HG03060 (cell line): Measurements from ENCODE around the gene ADGRD1.
"Not testable (repeated sequence)": the region's sequence is repeated elsewhere in the genome, so short reads cannot be mapped to it uniquely, and the experiment has no call there.

Source experiments
- ATAC-seq: cut with Tn5 transposase; IDR thresholded peaks from one replicate; pipeline ENCODE4 v1.9.1; 2021; ENCODE audit warnings: low read depth, moderate number of reproducible peaks; ENCODE audit not compliant: unreplicated experiment

Gene ADGRD1

DNA sequence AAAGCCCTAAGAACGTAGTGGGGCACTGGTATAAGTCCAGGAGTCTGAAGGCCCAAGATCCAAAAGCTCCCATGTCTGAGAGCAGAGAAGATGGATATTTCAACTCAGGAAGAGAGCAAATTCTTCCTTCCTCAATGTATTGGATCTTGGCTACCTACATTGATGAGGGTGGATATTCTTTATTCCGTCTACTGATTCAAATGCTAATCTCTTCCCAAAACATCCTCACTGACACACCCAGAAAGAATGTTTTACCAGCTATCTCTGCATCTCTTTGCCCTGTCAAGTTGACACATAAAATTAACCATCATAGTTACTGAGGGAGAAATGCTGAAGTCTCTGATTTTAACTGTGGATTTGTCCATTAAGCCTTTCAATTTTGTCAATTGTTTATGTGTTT lies 16.6 kb upstream of the ADGRD1 start:
- ATAC-seq, result no peak

DNA sequence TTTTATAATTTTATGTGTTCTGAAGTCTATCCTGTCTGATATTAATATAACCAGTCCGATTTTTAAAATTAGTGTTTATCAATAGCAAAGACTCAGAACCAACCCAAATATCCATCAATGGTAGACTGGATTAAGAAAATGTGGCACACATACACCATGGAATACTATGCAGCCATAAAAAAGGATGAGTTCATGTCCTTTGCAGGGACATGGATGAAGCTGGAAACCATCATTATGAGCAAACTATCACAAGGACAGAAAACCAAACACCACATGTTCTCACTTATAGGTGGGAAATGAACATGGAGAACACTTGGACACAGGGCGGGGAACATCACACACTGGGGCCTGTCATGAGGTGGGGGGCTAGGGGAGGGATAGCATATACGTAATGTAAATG lies 16.2 kb upstream of the ADGRD1 start:
- not testable (repeated sequence) for ATAC-seq

GRCh38 chr12:130938186-130938585 lies 15.5 kb upstream of the ADGRD1 start:
- ATAC-seq, result no peak

DNA sequence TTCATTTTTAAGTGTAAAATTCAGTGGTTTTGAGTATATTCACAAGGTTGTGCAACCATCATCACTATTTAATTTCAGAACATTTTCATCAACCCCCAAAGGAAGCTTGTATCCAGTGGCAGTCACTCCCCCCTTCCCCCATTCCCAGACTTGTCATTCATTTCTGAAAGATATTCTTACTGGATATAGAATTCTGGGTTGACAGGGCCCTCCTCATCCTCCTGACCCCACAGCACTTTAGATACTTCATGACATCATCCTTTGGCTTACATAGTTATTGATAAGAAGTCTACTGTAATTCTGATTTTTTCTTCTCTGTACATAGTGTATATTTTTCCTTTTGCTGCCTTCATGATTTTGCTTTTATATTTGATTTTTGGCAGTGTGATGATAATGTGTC lies 8.8 kb upstream of the ADGRD1 start:
- no peak for ATAC-seq

DNA sequence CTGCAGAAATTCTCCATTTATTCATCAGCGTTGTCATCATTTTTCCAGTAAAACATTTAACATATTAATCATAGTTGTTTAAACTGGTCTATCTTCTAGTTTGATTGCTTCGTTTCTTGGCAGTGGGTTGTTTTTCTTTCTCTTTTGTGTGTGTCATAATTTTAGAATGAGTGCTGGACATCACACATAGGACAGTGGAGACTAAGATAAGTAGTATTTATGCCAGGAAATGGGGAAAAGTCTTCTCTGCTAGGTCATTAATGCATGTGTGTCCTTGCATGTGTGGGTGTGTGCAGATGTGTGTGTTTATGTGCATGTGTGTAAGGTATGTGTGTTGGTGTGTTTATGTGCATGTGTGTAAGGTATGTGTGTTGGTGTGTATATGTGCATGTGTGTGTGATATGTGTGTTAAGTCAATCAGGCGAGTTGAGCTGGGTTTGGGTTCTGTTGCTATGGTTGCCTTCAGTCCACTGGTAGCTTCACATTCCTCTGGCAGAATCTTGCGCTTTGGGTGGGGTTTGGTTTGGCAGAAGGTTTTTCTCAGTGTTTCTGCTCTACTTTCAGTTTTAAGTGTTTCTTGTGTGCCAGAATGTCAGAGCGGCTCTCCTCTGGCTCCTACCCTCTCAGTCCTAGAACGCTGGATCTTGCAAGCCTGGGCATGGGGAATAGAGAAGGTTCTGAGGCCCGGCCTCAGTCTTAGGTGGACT lies 7.8 kb upstream of the ADGRD1 start:
- no peak for ATAC-seq

GRCh38 chr12:130947028-130947613 lies 6.6 kb upstream of the ADGRD1 start:
- ATAC-seq, result no peak

GRCh38 chr12:130948136-130948535 lies 5.6 kb upstream of the ADGRD1 start:
- ATAC-seq, result no peak

- ATAC-seq, result no peak
Measured at GRCh38 chr12:130948751-130949150, 5.0 kb upstream of the ADGRD1 start.

DNA sequence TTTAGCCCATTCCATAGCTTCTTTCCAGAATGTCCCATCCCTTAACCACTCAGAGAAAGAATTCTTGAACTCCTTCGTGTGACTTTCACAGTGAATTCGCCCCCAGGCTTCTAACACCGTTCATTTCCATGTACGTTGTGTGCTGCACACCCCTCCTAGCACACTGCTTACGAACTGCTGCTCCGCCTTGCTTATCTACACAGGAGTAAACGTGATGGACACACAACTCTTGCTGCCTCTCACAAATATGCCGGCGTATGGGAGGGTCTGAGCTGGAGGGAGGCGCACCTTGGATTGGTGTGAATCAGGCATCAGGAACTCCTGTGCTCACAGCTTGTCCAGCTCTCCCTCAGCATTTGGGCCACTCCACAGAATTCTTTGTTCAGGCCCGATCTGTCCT lies 3.9 kb upstream of the ADGRD1 start:
- no peak for ATAC-seq

GRCh38 chr12:130951636-130952035 lies 2.1 kb upstream of the ADGRD1 start:
- no peak for ATAC-seq

- no peak for ATAC-seq
Measured at GRCh38 chr12:130952171-130952954, 1.3 kb upstream of the ADGRD1 start.

DNA sequence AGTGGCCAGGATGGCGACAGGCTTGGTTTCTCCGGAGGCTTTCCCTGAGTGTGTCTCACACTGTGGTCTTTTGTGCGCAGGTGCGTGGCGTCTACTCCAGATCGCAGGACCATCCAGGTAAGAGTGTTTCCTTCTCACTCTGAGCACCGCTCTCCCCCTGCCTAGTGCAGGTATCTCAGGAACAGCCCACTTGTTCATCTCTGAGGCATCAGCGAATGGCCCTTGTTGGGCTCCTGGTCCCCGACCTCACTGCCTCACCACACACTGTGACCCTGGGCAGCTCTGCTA lies 781 bp downstream of the ADGRD1 start:
- no peak for ATAC-seq

GRCh38 chr12:130955238-130955816 lies 1.6 kb downstream of the ADGRD1 start:
- no peak for ATAC-seq

DNA sequence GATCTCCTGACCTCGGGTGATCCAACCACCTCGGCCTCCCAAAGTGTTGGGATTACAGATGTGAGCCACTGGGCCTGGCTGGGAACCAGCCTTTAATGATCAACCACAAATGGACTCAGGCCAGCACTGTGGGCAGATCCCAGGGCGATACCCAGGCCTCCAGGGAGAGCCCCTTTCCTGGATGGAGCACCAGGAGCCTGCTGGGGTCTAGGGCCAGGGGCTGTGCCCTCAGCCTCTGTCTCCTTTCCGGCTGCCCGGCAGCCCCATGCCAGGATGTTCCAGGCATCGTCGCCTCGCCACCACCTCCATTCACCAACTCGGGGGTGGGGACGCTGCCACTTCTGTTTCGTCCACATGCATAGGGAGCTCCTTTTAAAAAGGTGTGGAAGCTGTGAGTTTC lies 2.3 kb downstream of the ADGRD1 start:
- ATAC-seq, result no peak

GRCh38 chr12:130956456-130957303 lies 3.0 kb downstream of the ADGRD1 start:
- ATAC-seq, result no peak

DNA sequence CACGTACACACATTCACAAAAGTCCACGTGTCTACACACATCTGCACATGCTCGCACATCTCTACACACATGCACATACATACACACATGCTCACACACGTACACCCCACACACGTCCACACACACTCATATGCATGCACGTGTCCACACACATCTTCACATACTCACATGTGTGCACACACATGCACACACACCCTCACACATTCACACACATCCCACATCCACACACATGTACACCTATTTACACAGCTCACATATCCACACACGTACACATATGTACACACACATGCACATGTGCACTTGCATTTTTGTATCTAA lies 3.6 kb downstream of the ADGRD1 start:
- ATAC-seq, result no peak

DNA sequence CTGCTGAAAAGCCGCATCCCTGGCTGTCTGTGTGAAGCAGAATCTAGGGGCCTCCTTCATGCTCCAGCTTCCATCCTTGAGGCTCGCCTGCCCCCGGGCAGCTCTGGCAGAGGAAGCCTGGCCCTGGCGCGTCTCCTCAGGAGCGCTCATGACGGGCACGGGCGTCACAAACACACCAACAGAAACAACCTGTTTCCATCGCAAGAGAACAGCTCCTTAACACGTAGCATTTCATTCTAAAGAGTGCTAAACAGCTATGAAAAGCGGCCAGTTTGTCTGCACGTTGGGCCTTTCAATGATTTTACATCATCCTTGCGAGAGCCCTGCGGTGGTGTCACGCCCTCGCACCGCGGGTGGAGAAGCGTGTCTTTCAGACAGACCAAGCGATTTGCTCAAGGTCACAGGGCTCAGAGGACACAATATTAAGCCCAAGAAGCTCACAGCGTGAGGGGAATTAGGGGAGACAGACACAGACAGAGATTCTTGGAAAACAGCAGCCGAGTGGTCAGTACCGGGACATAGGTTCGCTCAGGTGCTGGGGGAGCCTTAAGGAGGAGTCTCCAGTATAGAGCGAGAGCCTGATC lies 4.9 kb downstream of the ADGRD1 start:
- ATAC-seq, result no peak

DNA sequence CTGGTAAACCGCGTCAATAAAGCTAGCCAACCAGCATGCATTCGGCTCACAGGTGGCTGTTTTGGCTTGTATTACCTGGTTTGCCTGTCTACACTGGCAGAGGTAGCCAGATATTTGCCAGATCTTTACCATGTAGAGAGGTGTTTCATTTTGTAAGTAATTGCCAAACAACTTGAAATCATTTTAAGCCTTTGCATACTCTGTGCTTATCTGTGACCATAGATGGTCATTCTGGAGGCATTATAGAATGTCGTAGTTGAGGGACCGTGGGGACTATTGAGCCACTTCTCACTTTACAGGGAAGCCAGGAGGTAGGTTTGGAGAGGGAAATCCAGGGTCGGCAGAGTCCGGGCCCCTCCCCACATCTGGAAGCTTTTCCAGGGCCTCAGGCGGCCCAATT lies 5.9 kb downstream of the ADGRD1 start:
- no peak for ATAC-seq

DNA sequence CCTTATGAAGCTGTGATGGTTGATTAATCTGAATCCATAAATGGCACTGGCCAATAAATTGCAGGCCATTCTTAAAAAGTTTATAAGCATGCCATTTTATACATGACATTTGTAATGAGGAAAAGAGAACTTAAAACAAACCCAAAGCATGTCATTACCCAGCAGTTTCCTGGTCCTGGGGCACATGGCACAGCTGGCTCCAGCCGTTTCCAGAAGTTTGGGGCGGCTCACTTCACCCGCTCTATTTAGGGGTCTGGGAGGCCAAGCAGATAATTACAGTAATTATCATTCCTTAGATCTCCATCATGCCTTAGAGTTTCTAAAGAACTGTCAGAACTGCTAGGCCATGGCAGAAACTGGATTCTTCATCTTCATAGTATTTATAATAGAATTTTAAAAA lies 6.4 kb downstream of the ADGRD1 start:
- ATAC-seq, result no peak

- no peak for ATAC-seq
Measured at GRCh38 chr12:130960787-130961186, 7.1 kb downstream of the ADGRD1 start.
